Fibroblast of lung (primary cell): Measurements from ENCODE around the gene ZSWIM6. TPM values are rescaled to one million over a fixed set of nuclear protein-coding genes. Genes with fewer than 3 reads are reported as not detected.

Source experiments
- DNase-seq, 2 donors: peaks; one replicate each; pipeline versions ENCODE4 v3.0.0 to v3.0.0-alpha.2; 2010; ENCODE audit warnings: low read depth in 2 of 2
- H2AFZ ChIP-seq: 2 replicates; pipeline ENCODE4 v1.5.1; 2012; ENCODE audit warnings: low read length, control low read depth, inconsistent platforms
- H3K27ac ChIP-seq: 2 replicates; pipeline ENCODE4 v1.5.1; 2011; ENCODE audit warnings: low read length, control low read depth; ENCODE audit not compliant: insufficient read depth
- H3K27me3 ChIP-seq: 2 replicates; pipeline ENCODE4 v1.5.1; 2011; ENCODE audit warnings: mild to moderate bottlenecking, low read length; ENCODE audit not compliant: control insufficient read depth, insufficient read depth
- H3K36me3 ChIP-seq: 2 replicates; pipeline ENCODE4 v1.5.1; 2011; ENCODE audit warnings: low read length; ENCODE audit not compliant: control insufficient read depth, insufficient read depth
- H3K4me1 ChIP-seq: 2 replicates; pipeline ENCODE4 v1.5.1; 2011; ENCODE audit warnings: low read length; ENCODE audit not compliant: control insufficient read depth, insufficient read depth; ENCODE audit errors: extremely low read depth
- H3K4me2 ChIP-seq: 2 replicates; pipeline ENCODE4 v1.5.1; 2011; ENCODE audit warnings: low read length, control low read depth; ENCODE audit not compliant: insufficient read depth; ENCODE audit errors: extremely low read depth
- H3K4me3 ChIP-seq, 4 experiments: fragments of 200-600 bp in 1 of 4; sonication (generic) in 1 of 4; replicated peaks in 1 of 4; 2 replicates each; pipeline ENCODE4 v1.5.1; 2011 to 2016; ENCODE audit warnings: low read length in 4 of 4, low read depth in 3 of 4, mild to moderate bottlenecking in 3 of 4, control low read depth in 2 of 4, inconsistent platforms in 1 of 4, mixed read lengths in 1 of 4; ENCODE audit not compliant: insufficient read depth in 1 of 4; ENCODE audit errors: control extremely low read depth in 1 of 4
- H3K79me2 ChIP-seq: 2 replicates; pipeline ENCODE4 v1.5.1; 2012; ENCODE audit warnings: mild to moderate bottlenecking, low read length, inconsistent platforms; ENCODE audit not compliant: control insufficient read depth, insufficient read depth
- H3K9ac ChIP-seq: 2 replicates; pipeline ENCODE4 v1.5.1; 2011; ENCODE audit warnings: mild to moderate bottlenecking, low read length, control low read depth; ENCODE audit not compliant: insufficient read depth
- H3K9me3 ChIP-seq: 2 replicates; pipeline ENCODE4 v1.5.1; 2012; ENCODE audit warnings: low read depth, low read length; ENCODE audit not compliant: control insufficient read depth, insufficient read depth
- H4K20me1 ChIP-seq: 2 replicates; pipeline ENCODE4 v1.5.1; 2011; ENCODE audit warnings: low read length; ENCODE audit not compliant: control insufficient read depth, insufficient read depth; ENCODE audit errors: extremely low read depth
- EZH2 ChIP-seq: IDR thresholded peaks from 2 replicates; pipeline ENCODE4 v1.5.1; 2012; ENCODE audit warnings: low read length, control low read depth, mild to moderate bottlenecking; ENCODE audit errors: missing control alignments
- polyA plus RNA-seq, 2 donors: library from polyadenylated mRNA; depleted of rRNA in 1 of 2; stranded (reverse) in 1 of 2; unstranded in 1 of 2; fragments of >200 nt; gene quantifications; 2 replicates each; pipeline ENCODE4 v1.2.1, GENCODE V29; 2011 to 2012; ENCODE audit warnings: missing spikeins in 1 of 2
- total RNA-seq: library from RNA; depleted of rRNA; stranded (reverse); fragments of >200 nt; gene quantifications from 2 replicates; pipeline ENCODE4 v1.2.1, GENCODE V29; 2014
- TF ChIP-seq, protein P1 (sequence below), 2 donors: IDR thresholded peaks in 1 of 2; conservative IDR thresholded peaks in 1 of 2; 1 replicate in 1 of 2; 2 replicates in 1 of 2; pipeline ENCODE4 v1.5.1; 2011 to 2012; ENCODE audit warnings: low read length in 2 of 2, control low read depth in 1 of 2, inconsistent platforms in 1 of 2, low read depth in 1 of 2, mild to moderate bottlenecking in 1 of 2

The ZSWIM6 gene
- total and polyA plus RNA-seq, 2 donors (not counting 1 experiment from before 2014, with no cell fraction given) = 23.5 to 26.6 TPM

DNA sequence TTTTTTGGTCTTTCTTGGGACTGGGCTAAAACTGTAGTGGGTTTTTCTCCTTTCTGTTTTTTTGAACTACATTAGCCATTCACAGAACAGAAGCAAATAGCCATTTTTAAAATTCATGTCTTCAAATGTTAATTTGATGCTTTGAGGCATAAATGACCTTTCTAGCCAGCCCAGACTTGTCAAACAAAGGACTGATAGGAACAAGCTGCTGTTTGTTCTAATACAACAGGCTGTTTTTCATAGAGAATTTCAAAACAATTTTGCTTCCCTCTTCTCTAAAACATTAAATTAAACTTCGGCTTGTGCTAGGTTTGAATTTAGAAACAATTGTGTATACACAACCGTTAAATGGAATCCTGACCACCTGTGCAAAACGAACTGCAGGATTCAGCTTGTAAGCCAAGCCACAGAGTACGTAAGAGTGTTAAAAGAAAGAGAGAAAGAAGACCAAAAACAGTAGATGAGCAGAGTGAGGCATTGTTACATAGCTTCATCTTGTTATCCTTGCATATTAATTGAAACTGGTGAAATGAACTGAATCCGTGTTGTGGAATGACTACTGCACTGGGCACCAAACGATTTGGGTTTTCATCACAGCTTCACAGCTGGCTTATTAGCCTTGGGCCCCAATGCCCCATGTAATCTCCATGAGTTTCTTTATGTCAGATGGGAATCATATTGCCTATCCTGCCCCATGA, 100.0 kb downstream of the ZSWIM6 start:
- Histone ChIP-seq H3K9me3 (no peaks in the 10 kb centered on the region), H3K36me3 (no peaks in the 10 kb centered on the region), H3K27ac (no peak overlapping the region), H3K4me3 (no peak overlapping the region), H3K9ac (no peak overlapping the region), H3K4me1 (no peaks in the 10 kb centered on the region), H3K4me2 (peak overlapping the region; percentile 40), H4K20me1 (peaks cover 5% of the 10 kb centered on the region), H2AFZ (no peak overlapping the region), H3K79me2 (peaks cover 82% of the 10 kb centered on the region), H3K27me3 (no peaks in the 10 kb centered on the region)
- DNase-seq = peak; percentile 41 to 76
- TF ChIP-seq, protein P1, sequence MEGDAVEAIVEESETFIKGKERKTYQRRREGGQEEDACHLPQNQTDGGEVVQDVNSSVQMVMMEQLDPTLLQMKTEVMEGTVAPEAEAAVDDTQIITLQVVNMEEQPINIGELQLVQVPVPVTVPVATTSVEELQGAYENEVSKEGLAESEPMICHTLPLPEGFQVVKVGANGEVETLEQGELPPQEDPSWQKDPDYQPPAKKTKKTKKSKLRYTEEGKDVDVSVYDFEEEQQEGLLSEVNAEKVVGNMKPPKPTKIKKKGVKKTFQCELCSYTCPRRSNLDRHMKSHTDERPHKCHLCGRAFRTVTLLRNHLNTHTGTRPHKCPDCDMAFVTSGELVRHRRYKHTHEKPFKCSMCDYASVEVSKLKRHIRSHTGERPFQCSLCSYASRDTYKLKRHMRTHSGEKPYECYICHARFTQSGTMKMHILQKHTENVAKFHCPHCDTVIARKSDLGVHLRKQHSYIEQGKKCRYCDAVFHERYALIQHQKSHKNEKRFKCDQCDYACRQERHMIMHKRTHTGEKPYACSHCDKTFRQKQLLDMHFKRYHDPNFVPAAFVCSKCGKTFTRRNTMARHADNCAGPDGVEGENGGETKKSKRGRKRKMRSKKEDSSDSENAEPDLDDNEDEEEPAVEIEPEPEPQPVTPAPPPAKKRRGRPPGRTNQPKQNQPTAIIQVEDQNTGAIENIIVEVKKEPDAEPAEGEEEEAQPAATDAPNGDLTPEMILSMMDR (conservative IDR thresholded peaks at IDR 0.05 in 1 of 2, IDR thresholded peaks at IDR 0.05 in 1 of 2; ENCODE audit: low read depth in 1 of 2, low read length in 2 of 2) = no peak
- TF ChIP-seq EZH2 = no peak

DNA sequence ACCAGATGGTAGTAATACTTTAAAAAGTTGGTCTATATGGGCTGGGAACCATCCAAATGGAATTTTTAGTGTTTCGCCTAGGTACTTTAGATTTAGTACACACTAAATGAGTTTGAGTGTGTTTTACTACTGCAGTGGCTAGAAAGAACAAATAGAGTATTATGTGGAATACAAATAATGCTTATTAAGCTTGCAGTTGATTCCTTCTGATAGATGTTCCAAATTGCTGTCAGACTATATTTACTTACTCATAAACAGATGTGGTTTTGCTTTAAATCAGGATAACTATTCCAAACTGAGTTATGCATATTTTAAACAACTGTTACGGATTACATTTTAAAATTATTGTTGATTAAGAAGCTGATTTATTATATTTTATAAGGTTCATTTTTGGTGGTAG, 103.3 kb downstream of the ZSWIM6 start:
- Histone ChIP-seq H3K79me2 (peaks cover 83% of the 10 kb centered on the region), H3K9ac (no peak overlapping the region), H3K4me3 (no peak overlapping the region), H3K36me3 (no peaks in the 10 kb centered on the region), H3K4me1 (no peaks in the 10 kb centered on the region), H3K4me2 (no peak overlapping the region), H3K27ac (no peak overlapping the region), H4K20me1 (peaks cover 5% of the 10 kb centered on the region), H3K27me3 (no peaks in the 10 kb centered on the region), H2AFZ (no peak overlapping the region), H3K9me3 (no peaks in the 10 kb centered on the region)
- no peak for DNase-seq
- TF ChIP-seq, protein P1 (conservative IDR thresholded peaks at IDR 0.05 in 1 of 2, IDR thresholded peaks at IDR 0.05 in 1 of 2; ENCODE audit: low read depth in 1 of 2, low read length in 2 of 2) = no peak
- TF ChIP-seq EZH2 = no peak

GRCh38 chr5:61438298-61438970, 106.4 kb downstream of the ZSWIM6 start:
- H3K79me2 ChIP-seq = peaks cover 78% of the 10 kb centered on the region
- H3K4me1 ChIP-seq = no peaks in the 10 kb centered on the region
- TF ChIP-seq EZH2 = no peak
- TF ChIP-seq, protein P1 (conservative IDR thresholded peaks at IDR 0.05 in 1 of 2, IDR thresholded peaks at IDR 0.05 in 1 of 2; ENCODE audit: low read depth in 1 of 2, low read length in 2 of 2) = no peak
- no peak for DNase-seq
- no peak overlapping the region for H3K4me3 ChIP-seq
- H3K27ac ChIP-seq = no peak overlapping the region
- no peaks in the 10 kb centered on the region for H3K9me3 ChIP-seq
- no peaks in the 10 kb centered on the region for H3K36me3 ChIP-seq
- H3K27me3 ChIP-seq = no peaks in the 10 kb centered on the region
- peaks cover 2% of the 10 kb centered on the region for H4K20me1 ChIP-seq
- H2AFZ ChIP-seq = no peak overlapping the region
- no peak overlapping the region for H3K9ac ChIP-seq
- no peak overlapping the region for H3K4me2 ChIP-seq
